ENCODE data around the gene MSANTD7. TPM values are rescaled to one million over a fixed set of nuclear protein-coding genes. Genes with fewer than 3 reads are reported as not detected.
A peak's percentile ranks its signal among the peaks of the same experiment; 100 is the strongest.

MSANTD7 gene
- total and polyA plus RNA-seq, 9 of the 15 experiments (the other 6 are each of a cell fraction or from before 2014, with no cell fraction given) = 5.2 to 27.3 (median 23.6) TPM

- Histone ChIP-seq H3K4me3 (peak overlapping the region; percentile 99), H3K79me2 (ENCODE audit: control insufficient read depth, insufficient read depth, low read length) (peaks cover 53% of the 10 kb centered on the region), H3K4me2 (ENCODE audit: insufficient read depth, low read length) (peak overlapping the region; percentile 96), H3K27ac (ENCODE audit: extremely low read depth, low read depth, low read length) (peak overlapping the region; percentile 83), H2AFZ (ENCODE audit: low read depth, low read length) (peak overlapping the region; percentile 96), H3K9me3 (replicated peaks; ENCODE audit: control insufficient read depth, insufficient read depth, low read depth, low read length) (no peaks in the 10 kb centered on the region), H3K9me1 (ENCODE audit: control insufficient read depth, insufficient read depth, low read length) (no peaks in the 10 kb centered on the region), H3K36me3 (ENCODE audit: control insufficient read depth, insufficient read depth, low read length) (peaks cover 29% of the 10 kb centered on the region), H3K9ac (ENCODE audit: insufficient read depth in 1 of 2, low read depth in 2 of 2, low read length in 2 of 2) (peak overlapping the region; percentile 93 to 98), H3K4me1 (replicated peaks in 1 of 2; ENCODE audit: control insufficient read depth in 2 of 2, insufficient read depth in 2 of 2, low read length in 2 of 2) (peaks cover 3 to 13% of the 10 kb centered on the region in 2 experiments; a peak in 2 of 5 replicates), H4K20me1 (replicated peaks; ENCODE audit: control insufficient read depth, insufficient read depth, low read length) (0 out of 2 replicates have a peak, but pooled peaks cover 4% of the 10 kb centered on the region), H3K27me3 (ENCODE audit: control insufficient read depth in 2 of 2, insufficient read depth in 2 of 2, low read length in 2 of 2) (no peaks in the 10 kb centered on the region)
- CTCF ChIA-PET (ENCODE audit: low intra/inter-chr PET ratio) = no interaction called here
- TSS peak; percentile 69 for BruUV-seq (replicated peaks)
- DNase-seq (ENCODE audit: extremely low read depth in 1 of 4, low spot score in 3 of 4) = peak in 1 of 4 experiments; percentile 11
- in situ Hi-C loops (cut with MboI) (no loop called here), intact Hi-C loops (cut with micrococcal nuclease) (loop anchor here (5.0 kb wide), 2 partner anchors 40 to 115 kb away; partner anchors contain the start of genes DCLRE1C and SUV39H2)
- WGBS (ENCODE audit: insufficient coverage, low coverage, missing lambda C conversion rate) = 14% methylated on average over 14 of the region's 14 CpGs
- no peak for FAIRE-seq
- POLR2A ChIA-PET = interaction anchor here (0.7 to 2.7 kb wide), 14 partner anchors 10 to 464 kb away, joined by 3 to 20 read pairs (median 4); partner anchors contain the start of gene SUV39H2
- no peak for ATAC-seq
- TF ChIP-seq NR3C1 (CRISPR knock-in tag; IDR thresholded peaks at IDR 0.05) (no peak), ZNF398 (CRISPR knock-in tag; IDR thresholded peaks at IDR 0.05) (no peak), USF1 (CRISPR knock-in tag; IDR thresholded peaks at IDR 0.05) (no peak), IRF9 (tag; IDR thresholded peaks at IDR 0.05) (no peak), GATAD2B (IDR thresholded peaks at IDR 0.05; ENCODE audit: borderline replicate concordance) (no peak), ETS2 (tag; IDR thresholded peaks at IDR 0.05; ENCODE audit: borderline replicate concordance, poor library complexity, severe bottlenecking) (no peak), DEAF1 (CRISPR knock-in tag; IDR thresholded peaks at IDR 0.05) (no peak), THRA (IDR thresholded peaks at IDR 0.05) (no peak), CAMTA2 (CRISPR knock-in tag; conservative IDR thresholded peaks at IDR 0.05) (no peak), HBP1 (CRISPR knock-in tag; IDR thresholded peaks at IDR 0.05) (no peak)
Measured at GRCh38 chr10:14837003-14837756, 926 bp upstream of the MSANTD7 start.

Measured in K562 (cell line).